Hematopoietic multipotent progenitor cell treated with erythropoietin and hydrocortisone succinate and interleukin-3 and kit ligand, for 15 days (in vitro differentiated cells): ENCODE results near the gene TAOK1.
"Not testable (repeated sequence)": the region's sequence is repeated elsewhere in the genome, so short reads cannot be mapped to it uniquely, and the experiment has no call there.

ENCODE experiments used
- DNase-seq: peaks from one replicate; pipeline ENCODE4 v3.0.0-alpha.2; 2015; ENCODE audit warnings: low spot score

TAOK1 gene

DNA sequence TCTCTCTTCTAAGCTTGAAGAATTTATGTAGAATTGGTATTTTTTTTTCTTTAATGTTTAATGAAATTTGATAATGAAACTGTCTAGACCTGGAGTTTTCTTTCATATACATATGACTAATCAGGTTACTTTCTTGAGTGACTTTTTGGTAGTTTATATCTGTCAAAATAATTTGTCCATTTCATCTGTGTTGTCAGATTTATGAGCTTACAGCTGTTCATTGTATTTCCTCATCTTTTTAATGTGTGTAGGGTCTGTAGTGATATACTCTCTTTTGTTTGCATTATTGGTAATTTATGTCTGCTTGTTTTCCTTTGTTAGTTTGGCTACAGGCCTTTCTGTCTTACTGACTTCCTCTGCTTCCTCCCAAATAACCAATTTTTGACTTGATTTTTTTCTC, 55.7 kb downstream of the TAOK1 start:
- DNase-seq = no peak

DNA sequence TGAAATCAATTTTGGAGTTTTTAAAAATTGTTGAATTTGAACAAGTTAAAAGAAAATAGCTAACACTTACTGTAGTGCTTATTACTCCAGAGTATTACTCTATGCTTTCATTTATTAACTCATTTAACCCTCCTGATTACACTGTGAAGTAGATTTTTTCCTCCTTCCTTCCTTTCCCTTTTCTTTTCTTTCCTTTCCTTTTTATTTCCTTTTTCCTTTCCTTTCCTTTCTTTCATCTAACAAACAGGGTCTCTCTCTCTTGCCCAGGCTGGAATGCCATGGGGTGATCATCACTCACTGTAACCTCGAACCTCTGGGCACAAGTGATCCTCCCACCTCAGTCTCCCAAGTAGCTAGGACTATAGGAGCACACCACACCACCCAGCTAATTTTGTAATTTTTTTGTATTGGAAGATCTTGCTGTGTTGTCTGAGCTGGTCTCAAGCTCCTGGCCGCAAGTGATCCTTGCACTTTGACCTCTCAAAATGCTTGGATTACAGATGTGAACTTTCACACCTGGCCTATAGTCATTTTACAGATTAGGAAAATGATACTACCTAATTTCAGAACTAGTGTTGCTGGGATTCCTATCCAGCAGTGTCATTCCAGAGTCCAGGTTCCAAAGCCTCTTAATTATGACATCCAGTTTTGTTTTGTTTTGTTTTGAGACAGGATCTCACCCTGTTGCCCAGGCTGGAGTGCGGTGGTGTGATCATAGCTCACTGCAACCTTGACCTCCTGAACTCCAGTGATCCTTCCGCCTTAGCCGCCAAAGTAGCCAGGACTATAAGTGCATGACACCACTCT, 59.9 kb downstream of the TAOK1 start:
- DNase-seq = no peak

- DNase-seq = no peak
These were observed 61.1 kb downstream of the TAOK1 start for GRCh38 chr17:29451121-29451742.

- no peak for DNase-seq
These were observed 67.9 kb downstream of the TAOK1 start for GRCh38 chr17:29458066-29458465.

DNA sequence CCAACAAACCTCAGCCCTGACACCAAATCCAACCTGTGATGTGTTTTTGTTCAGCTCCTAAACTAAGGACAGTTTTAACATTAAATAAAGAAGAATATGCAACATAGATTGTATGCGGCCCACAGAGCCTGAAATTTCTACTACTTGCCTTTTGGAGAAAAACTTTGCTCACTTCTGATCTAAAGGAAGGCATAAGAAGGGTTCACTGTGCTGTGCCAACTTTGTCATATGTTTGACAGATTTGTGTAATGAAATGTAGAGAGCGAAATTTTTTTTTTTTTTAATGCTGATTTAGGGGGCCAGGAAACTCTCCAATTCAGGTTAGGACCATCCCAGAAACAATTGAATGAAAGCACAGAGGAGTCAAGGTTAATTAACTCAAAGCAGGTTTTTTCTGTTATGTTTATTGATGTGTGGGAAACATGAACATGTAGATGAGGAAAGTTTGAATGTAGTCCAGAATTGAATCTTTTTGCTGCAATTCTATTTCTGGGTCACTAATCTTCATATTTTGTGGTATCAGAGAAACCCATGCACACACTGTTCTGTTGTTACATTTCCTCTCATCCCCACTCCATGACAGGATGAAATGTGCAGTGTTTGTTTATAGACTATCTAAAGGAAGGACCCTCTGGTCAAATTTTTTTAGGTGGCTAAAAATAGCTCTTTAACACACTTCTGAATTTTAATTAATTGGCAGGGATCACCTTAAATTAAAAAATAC, 71.5 kb downstream of the TAOK1 start:
- DNase-seq = no peak

- DNase-seq = no peak
These were observed 79.1 kb downstream of the TAOK1 start for GRCh38 chr17:29469276-29469675.

DNA sequence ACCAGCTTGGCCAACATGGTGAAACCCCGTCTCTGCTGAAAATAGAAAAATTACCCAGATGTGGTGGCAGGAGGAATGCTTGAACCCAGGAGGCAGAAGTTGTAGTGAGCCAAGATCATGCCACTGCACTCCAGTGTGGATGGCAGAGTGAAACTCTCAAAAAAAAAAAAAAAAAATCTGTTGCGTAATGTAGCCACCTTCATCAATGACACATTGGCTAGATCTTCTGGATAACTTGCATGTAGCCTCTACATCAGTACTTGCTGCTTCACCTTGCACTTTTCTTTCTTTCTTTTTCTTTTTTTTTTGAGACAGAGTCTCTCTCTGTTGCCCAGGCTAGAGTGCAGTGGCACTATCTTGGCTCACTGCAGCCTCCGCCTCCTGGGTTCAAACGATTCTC, 83.3 kb downstream of the TAOK1 start:
- not testable (repeated sequence) for DNase-seq

- no peak for DNase-seq
These were observed 84.1 kb downstream of the TAOK1 start for GRCh38 chr17:29474297-29474696.

DNA sequence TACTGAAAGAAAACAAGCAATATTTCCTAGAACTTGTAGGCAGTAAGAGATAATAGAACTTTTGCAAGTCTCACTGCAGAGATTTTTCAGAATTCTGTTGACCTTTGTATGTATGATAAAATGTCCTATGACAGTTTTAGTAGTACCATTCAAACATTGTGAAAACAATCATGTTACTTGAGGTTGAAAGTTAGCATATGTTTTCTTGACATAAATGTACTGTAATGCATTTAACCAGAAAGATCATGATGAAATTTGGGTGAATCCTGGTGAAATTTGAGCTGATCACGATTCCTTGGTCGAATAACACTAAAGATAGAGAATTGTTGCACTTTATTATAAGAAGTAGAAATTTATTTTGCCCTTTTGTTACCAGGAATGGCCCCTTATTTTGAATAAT, 85.7 kb downstream of the TAOK1 start:
- DNase-seq = no peak

DNA sequence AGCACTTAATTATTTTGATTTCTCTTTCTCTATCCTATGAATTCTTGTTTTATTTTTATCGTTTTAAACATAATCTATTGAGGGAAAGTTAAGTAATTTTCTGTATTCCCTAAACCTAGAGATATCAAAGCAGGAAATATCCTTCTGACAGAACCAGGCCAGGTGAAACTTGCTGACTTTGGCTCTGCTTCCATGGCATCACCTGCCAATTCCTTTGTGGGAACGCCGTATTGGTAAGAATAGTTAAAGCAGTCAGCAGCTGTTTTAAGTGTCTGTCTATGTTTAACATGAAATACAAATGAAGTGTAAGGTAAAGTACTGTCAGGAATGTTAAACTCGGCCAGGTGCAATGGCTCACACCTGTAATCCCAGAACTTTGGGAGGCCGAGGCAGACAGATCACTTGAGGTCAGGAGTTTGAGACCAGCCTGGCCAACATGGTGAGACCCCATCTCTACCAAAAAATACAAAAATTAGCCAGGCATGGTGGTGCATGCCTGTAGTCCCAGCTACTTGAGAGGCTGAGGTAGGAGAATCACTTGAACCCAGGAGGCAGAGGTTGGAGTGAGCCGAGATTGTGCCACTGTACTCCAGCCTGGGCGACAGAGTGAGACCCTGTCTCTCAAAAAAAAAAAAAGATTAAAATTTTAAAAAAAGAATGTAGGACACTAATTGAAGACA, 90.2 kb downstream of the TAOK1 start:
- not testable (repeated sequence) for DNase-seq

DNA sequence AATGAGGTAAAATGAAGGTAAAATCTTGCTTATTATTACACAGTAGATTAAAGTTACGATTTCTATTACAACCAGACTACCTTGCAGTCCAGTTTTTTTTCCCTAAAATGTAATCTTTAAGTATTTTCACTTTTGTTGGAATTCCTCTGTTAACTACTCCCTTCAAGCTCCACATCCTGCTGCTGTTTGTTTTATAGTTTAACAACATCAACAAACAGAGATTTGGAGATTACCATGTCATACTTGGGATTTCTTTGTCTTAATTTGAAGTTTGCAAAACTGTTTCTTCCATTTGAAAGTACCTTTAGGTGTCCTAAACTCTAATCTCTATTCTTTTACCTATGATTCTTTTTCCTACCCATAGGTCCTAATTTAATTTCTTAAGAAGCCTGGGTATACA, 93.3 kb downstream of the TAOK1 start:
- DNase-seq = no peak

DNA sequence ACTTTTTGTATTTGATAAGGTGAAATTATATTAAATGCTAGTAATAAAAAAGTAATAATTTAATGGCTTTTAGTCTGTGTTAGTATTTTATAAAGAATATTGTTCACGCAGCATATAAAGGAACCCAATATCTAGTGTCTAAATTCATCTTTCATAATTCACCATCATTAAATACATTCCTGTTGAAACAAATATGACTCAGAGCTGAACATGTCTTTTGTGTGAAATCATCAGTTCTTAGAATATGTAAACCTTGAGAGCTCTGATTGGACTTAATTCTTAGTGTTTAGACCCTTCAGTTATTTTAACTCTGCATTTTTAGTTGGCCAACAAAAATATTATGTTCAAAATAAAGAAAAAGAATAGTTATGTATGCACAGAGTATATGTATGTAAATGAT, 104.8 kb downstream of the TAOK1 start:
- no peak for DNase-seq

- no peak for DNase-seq
These were observed 114.5 kb downstream of the TAOK1 start for GRCh38 chr17:29504711-29505110.

GRCh38 chr17:29505836-29506235, 115.7 kb downstream of the TAOK1 start:
- no peak for DNase-seq

- DNase-seq = no peak
These were observed 120.8 kb downstream of the TAOK1 start for GRCh38 chr17:29510953-29511352.

DNA sequence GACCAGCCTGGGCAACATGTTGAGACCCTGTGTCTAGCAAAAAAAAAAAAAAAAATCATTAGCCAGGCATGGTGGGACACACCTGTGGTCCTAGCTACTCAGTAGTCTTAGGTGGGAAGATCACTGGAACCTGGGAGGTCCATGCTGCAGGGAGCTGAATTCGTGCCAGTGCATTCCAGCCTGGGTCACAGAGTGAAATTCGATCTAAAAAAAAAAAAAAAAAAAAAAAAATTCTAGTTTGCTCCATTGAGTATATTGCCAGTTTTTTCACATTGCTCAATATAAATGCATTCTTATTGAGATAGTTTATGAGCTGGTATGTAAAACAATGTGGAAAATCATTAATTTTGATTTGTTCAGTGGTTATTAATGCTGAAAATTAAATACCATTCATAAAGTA, 124.6 kb downstream of the TAOK1 start:
- no peak for DNase-seq

DNA sequence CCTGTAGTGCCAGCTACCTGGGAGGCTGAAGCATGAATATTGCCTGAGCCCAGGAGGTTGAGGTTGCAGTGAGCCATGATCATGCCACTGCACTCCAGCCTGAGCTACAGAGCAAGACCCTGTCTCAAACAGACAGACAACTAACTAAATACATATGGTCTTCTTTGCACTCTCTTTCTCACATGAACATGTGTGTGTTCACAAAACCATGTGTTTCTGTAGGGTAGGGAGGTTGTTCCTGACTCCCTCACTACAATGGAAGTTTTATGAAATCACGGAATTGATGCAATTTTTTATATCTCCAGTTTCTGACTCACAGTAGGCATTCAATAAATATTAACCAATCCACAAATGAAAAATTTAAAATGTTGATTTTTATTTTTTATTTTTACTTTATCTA, 128.2 kb downstream of the TAOK1 start:
- no peak for DNase-seq

DNA sequence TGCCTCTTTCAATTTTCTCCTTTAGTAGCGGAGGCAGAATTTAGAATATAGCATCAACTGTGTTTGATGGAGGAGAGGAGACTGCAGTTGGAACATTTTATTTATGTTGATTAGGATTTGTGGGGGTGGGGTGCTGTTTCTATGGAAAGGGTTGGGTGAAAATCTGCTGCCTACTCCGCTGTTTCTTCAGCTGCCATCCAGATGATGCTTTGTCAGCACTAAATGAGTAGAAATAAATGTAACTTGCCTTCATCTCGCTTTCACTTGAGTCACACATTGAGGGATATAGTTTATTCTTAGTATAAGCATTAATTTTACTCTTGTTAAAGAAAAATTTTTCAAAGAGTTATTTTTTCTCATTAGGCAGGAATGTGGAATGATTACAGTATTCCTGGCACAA, 134.5 kb downstream of the TAOK1 start:
- DNase-seq = no peak

DNA sequence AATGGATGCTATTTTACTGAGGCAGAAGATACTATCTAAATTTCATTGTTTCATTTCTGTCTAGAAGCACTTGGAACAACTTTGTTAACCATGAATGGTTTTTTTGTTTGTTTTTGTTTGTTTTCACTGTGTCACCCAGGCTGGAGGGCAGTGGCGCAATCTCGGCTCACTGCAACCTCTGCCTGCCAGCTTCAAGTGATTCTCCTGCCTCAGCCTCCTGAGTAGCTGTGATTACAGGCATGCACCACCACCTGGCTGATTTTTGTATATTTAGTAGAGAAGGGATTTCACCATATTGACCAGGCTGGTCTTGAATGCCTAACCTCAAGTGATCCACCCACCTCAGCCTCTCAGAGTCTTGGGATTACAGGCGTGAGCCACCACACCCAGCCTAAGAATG, 136.2 kb downstream of the TAOK1 start:
- DNase-seq = no peak

GRCh38 chr17:29533976-29534375, 143.8 kb downstream of the TAOK1 start:
- DNase-seq = no peak

- no peak for DNase-seq
These were observed 153.9 kb downstream of the TAOK1 start for GRCh38 chr17:29544066-29544465.

GRCh38 chr17:29546085-29546484, 155.9 kb downstream of the TAOK1 start:
- no peak for DNase-seq

- DNase-seq = no peak
These were observed 156.7 kb downstream of the TAOK1 start for GRCh38 chr17:29546830-29547229.
